Peyer's patch (tissue), 4 donors: ENCODE data around the gene KANSL2. TPM values are rescaled to one million over a fixed set of nuclear protein-coding genes. Genes with fewer than 3 reads are reported as not detected.
"Not testable (repeated sequence)": the region's sequence is repeated elsewhere in the genome, so short reads cannot be mapped to it uniquely, and the experiment has no call there.

Experiments used
- DNase-seq, 3 donors: peaks; one replicate each; pipeline ENCODE4 v3.0.0-alpha.2; 2017 to 2019
- H3K27ac ChIP-seq, 4 donors: fragments of 200-600 bp; sonication (generic); one replicate each; pipeline ENCODE4 v1.5.1; 2016 to 2019
- H3K27me3 ChIP-seq, 2 donors: fragments of 200-600 bp; sonication (generic); one replicate each; pipeline ENCODE4 v1.5.1; 2019
- H3K36me3 ChIP-seq, 3 donors: fragments of 200-600 bp; sonication (generic); one replicate each; pipeline ENCODE4 v1.5.1; 2016 to 2019
- H3K4me1 ChIP-seq, 4 donors: fragments of 200-600 bp; sonication (generic); one replicate each; pipeline ENCODE4 v1.5.1; 2016 to 2019
- H3K4me3 ChIP-seq, 4 donors: fragments of 200-600 bp; sonication (generic); 1 replicate in 3 of 4; 2 replicates in 1 of 4; pipeline ENCODE4 v1.5.1; 2016 to 2019; ENCODE audit warnings: mild to moderate bottlenecking in 1 of 4
- H3K9me3 ChIP-seq, 4 donors: fragments of 200-600 bp; sonication (generic); one replicate each; pipeline ENCODE4 v1.5.1; 2016 to 2019; ENCODE audit warnings: mild to moderate bottlenecking in 1 of 4
- CTCF ChIP-seq, 6 experiments: fragments of 450-650 bp in 4 of 6; fragments of 200-600 bp in 2 of 6; sonication (generic) in 1 of 6; IDR thresholded peaks; one replicate each; pipeline ENCODE4 v1.5.1; 2017 to 2019; ENCODE audit warnings: antibody characterized with exemption in 6 of 6, mild to moderate bottlenecking in 3 of 6, moderate library complexity in 1 of 6
- POLR2A ChIP-seq, 2 donors: fragments of 450-650 bp; IDR thresholded peaks; one replicate each; pipeline ENCODE4 v1.5.1; 2017; ENCODE audit warnings: antibody characterized with exemption in 2 of 2, mild to moderate bottlenecking in 2 of 2, moderate library complexity in 2 of 2
- total RNA-seq, 4 donors: library from RNA; depleted of rRNA; stranded (reverse); fragments of >200 nt; gene quantifications; one replicate each; pipeline ENCODE4 v1.1.0, GENCODE V29; 2016

KANSL2 gene
- total RNA-seq, 4 donors from 2014 or later, result 14.4 to 106 (median 49.9) TPM

GRCh38 chr12:48659863-48660262 is 22.2 kb downstream of the KANSL2 start:
- Histone ChIP-seq H3K9me3 (no peaks in the 10 kb centered on the region), H3K36me3 (peaks cover 0 to 94% (median 0%) of the 10 kb centered on the region in 3 donors), H3K27me3 (no peaks in the 10 kb centered on the region), H3K4me1 (no peaks in the 10 kb centered on the region), H3K27ac (no peak overlapping the region), H3K4me3 (no peak overlapping the region)
- no peak for TF ChIP-seq POLR2A (IDR thresholded peaks at IDR 0.05)
- no peak for TF ChIP-seq CTCF (IDR thresholded peaks at IDR 0.05)
- DNase-seq, result no peak

GRCh38 chr12:48651681-48652080 is 30.4 kb downstream of the KANSL2 start:
- peaks cover 0 to 52% (median 0%) of the 10 kb centered on the region in 3 donors for H3K36me3 ChIP-seq

GRCh38 chr12:48645354-48645753 is 36.7 kb downstream of the KANSL2 start:
- H3K4me1 ChIP-seq, DNase-seq, H3K9me3 ChIP-seq, H3K4me3 ChIP-seq, H3K27ac ChIP-seq, H3K36me3 ChIP-seq, H3K27me3 ChIP-seq: not testable (repeated sequence)

More at GRCh38 chr12:48651681-48652080, 30.4 kb downstream of the KANSL2 start:
- H3K27me3 ChIP-seq, result no peaks in the 10 kb centered on the region
- H3K9me3 ChIP-seq, result no peaks in the 10 kb centered on the region
- no peak for TF ChIP-seq POLR2A (IDR thresholded peaks at IDR 0.05)
- TF ChIP-seq CTCF (IDR thresholded peaks at IDR 0.05), result no peak
- H3K4me3 ChIP-seq, result no peak overlapping the region
- no peak for DNase-seq
- no peak overlapping the region for H3K27ac ChIP-seq
- no peaks in the 10 kb centered on the region for H3K4me1 ChIP-seq

- TF ChIP-seq CTCF (IDR thresholded peaks at IDR 0.05) (no peak), POLR2A (IDR thresholded peaks at IDR 0.05) (no peak)
- Histone ChIP-seq H3K4me1 (no peaks in the 10 kb centered on the region), H3K4me3 (no peak overlapping the region), H3K36me3 (no peaks in the 10 kb centered on the region), H3K27ac (no peak overlapping the region), H3K27me3 (no peaks in the 10 kb centered on the region), H3K9me3 (peaks cover 0 to 9% (median 0%) of the 10 kb centered on the region in 4 donors)
- DNase-seq, result no peak
Measured at GRCh38 chr12:48643011-48643410, 39.0 kb downstream of the KANSL2 start.

GRCh38 chr12:48641752-48642555 is 40.1 kb downstream of the KANSL2 start:
- not testable (repeated sequence) for H3K36me3 ChIP-seq, H3K4me3 ChIP-seq, H3K27ac ChIP-seq, H3K4me1 ChIP-seq, DNase-seq, H3K9me3 ChIP-seq, H3K27me3 ChIP-seq

GRCh38 chr12:48640854-48641253 is 41.2 kb downstream of the KANSL2 start:
- H3K4me1 ChIP-seq, result no peaks in the 10 kb centered on the region
- H3K9me3 ChIP-seq, result peaks cover 0 to 9% (median 0%) of the 10 kb centered on the region in 4 donors
- no peaks in the 10 kb centered on the region for H3K27me3 ChIP-seq
- H3K4me3 ChIP-seq, result no peak overlapping the region
- no peak for TF ChIP-seq POLR2A (IDR thresholded peaks at IDR 0.05)
- TF ChIP-seq CTCF (IDR thresholded peaks at IDR 0.05), result no peak
- no peak overlapping the region for H3K27ac ChIP-seq
- DNase-seq, result no peak
- no peaks in the 10 kb centered on the region for H3K36me3 ChIP-seq
